IPS-20b (cell line): Measurements from ENCODE around the gene PPIA.
"Not testable (repeated sequence)": the region's sequence is repeated elsewhere in the genome, so short reads cannot be mapped to it uniquely, and the experiment has no call there.

ENCODE experiments used
- H3K27ac ChIP-seq: one replicate; pipeline ENCODE4 v1.5.1; 2013; ENCODE audit warnings: low read length
- H3K27me3 ChIP-seq: 2 replicates; pipeline ENCODE4 v1.6.1; 2013; ENCODE audit warnings: mild to moderate bottlenecking, low read length, inconsistent platforms; ENCODE audit not compliant: insufficient read depth
- H3K36me3 ChIP-seq: 2 replicates; pipeline ENCODE4 v1.6.1; 2013; ENCODE audit warnings: low read depth, mild to moderate bottlenecking, inconsistent platforms, low read length, moderate library complexity; ENCODE audit not compliant: insufficient read depth
- H3K4me1 ChIP-seq: 2 replicates; pipeline ENCODE4 v1.6.1; 2013; ENCODE audit warnings: mild to moderate bottlenecking, control low read depth, inconsistent platforms, low read length, moderate library complexity; ENCODE audit not compliant: insufficient read depth
- H3K4me3 ChIP-seq: 2 replicates; pipeline ENCODE4 v1.5.1; 2013; ENCODE audit warnings: mild to moderate bottlenecking, low read length, inconsistent platforms
- H3K9ac ChIP-seq: 2 replicates; pipeline ENCODE4 v1.6.1; 2013; ENCODE audit warnings: low read depth, mild to moderate bottlenecking, inconsistent platforms, low read length, moderate library complexity
- H3K9me3 ChIP-seq: 2 replicates; pipeline ENCODE4 v1.6.1; 2013; ENCODE audit warnings: mild to moderate bottlenecking, low read depth, low read length, inconsistent platforms; ENCODE audit not compliant: insufficient read depth

PPIA gene

GRCh38 chr7:44765579-44766415 lies 30.7 kb upstream of the PPIA start:
- Histone ChIP-seq H3K4me1 (no peaks in the 10 kb centered on the region), H3K9ac (no peak overlapping the region), H3K9me3 (no peaks in the 10 kb centered on the region), H3K36me3 (peaks cover 71% of the 10 kb centered on the region), H3K27ac (no peak overlapping the region), H3K4me3 (no peak overlapping the region), H3K27me3 (no peaks in the 10 kb centered on the region)

GRCh38 chr7:44766416-44766801 lies 30.1 kb upstream of the PPIA start:
- no peaks in the 10 kb centered on the region for H3K4me1 ChIP-seq
- peaks cover 65% of the 10 kb centered on the region for H3K36me3 ChIP-seq
- no peak overlapping the region for H3K9ac ChIP-seq
- no peak overlapping the region for H3K4me3 ChIP-seq
- H3K27ac ChIP-seq = no peak overlapping the region
- H3K27me3 ChIP-seq = no peaks in the 10 kb centered on the region
- H3K9me3 ChIP-seq = no peaks in the 10 kb centered on the region

- H3K27ac ChIP-seq = no peak overlapping the region
- no peaks in the 10 kb centered on the region for H3K9me3 ChIP-seq
- no peak overlapping the region for H3K4me3 ChIP-seq
- H3K4me1 ChIP-seq = no peaks in the 10 kb centered on the region
- H3K36me3 ChIP-seq = peaks cover 58% of the 10 kb centered on the region
- H3K9ac ChIP-seq = no peak overlapping the region
- H3K27me3 ChIP-seq = no peaks in the 10 kb centered on the region
Measured at GRCh38 chr7:44767134-44767911, 29.2 kb upstream of the PPIA start.

DNA sequence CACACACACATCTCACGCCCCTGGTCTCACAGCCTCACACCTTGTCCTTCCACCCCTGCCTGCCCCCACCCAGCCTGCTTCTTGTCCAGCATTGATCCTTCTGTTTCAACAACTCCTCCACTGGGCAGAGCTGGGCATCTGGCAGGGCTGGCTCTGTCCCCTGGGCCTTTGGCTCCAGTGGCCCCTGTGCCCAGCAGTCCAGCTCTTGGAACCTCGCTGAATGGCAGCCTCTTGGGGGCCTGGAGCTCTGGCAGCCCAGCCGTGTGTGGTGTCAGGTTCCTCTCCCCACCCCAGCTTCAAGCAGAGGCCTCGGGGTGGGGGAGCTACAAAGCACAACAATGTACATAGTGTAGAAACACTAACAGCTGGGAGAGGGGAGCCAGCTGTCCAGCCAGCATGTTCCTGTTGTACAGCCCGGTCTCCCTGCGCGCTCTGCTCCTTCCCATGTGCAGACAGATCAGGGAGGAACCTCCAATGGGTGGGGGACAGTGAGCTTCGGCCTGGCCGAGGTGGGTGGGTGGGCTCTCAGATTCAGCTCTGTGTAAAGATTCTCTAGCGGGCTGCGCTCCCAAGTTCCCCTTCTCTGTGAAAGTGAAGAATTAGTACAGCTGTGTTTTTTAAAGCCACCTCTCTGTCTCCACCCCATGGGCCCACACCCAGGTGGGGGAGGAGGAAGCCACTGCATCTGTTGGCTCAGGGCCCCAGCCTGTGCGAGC lies 28.4 kb upstream of the PPIA start:
- Histone ChIP-seq H3K9me3 (no peaks in the 10 kb centered on the region), H3K36me3 (peaks cover 51% of the 10 kb centered on the region), H3K27me3 (no peaks in the 10 kb centered on the region), H3K4me1 (no peaks in the 10 kb centered on the region), H3K9ac (no peak overlapping the region), H3K4me3 (no peak overlapping the region), H3K27ac (no peak overlapping the region)

DNA sequence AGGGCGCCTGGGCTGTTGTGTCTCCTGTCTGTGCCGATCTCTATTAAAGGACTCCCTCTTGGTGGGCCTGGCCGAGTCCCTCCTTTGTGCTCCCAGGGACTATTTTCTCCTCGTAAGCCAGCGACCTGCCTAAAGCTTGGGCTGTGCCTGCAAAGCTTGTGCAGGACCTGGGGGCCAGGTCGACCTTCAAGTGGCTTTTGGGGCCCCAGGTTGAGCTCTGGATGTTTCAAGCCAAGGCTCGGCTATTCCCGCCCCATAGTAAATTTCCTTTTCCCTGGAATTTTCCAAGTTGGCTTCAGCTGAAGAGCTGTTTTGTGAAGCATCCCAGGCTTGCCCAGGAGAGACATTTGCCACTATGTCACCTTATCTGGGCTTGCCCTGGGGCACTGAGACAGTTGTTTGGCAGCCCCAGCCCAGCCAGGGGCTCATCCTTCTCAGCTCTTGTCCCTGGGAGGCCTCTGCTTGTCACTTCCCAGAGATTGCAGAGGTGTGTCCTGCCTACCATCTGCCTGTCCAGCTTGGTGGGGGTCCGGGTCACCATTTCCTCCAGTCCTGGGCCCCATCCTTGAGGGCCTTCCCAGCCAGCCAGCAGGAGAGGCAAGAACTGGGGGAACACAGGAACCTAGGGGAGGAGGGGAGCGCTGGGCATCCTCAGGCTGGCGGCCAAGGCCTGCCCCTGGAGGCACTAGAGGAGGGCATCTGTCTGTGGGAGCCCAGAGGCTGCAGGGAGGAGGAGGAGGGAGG lies 27.7 kb upstream of the PPIA start:
- Histone ChIP-seq H3K27me3 (no peaks in the 10 kb centered on the region), H3K27ac (no peak overlapping the region), H3K9ac (no peak overlapping the region), H3K9me3 (no peaks in the 10 kb centered on the region), H3K4me1 (no peaks in the 10 kb centered on the region), H3K36me3 (peaks cover 43% of the 10 kb centered on the region), H3K4me3 (no peak overlapping the region)

DNA sequence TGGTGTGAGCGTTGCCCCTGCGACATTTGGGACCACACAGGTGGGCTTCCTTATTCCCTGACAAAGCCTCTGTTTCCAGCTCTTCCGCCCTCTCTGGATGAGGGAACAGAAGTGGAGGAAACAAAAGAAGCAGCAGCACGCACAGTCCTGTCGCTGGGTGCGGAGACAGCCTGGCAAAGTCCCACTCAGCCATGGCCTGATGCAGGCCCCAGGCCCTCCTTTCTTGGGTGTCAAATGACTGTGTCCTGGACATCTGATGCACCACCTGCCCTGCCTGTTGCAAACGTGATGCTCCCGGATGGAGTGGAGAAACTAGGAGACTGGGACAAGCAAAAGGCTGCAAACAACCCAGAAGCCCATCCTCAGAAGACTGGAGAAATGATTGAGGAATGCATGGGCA lies 27.1 kb upstream of the PPIA start:
- H3K36me3 ChIP-seq = peaks cover 38% of the 10 kb centered on the region
- no peak overlapping the region for H3K4me3 ChIP-seq
- no peak overlapping the region for H3K27ac ChIP-seq
- H3K9ac ChIP-seq = no peak overlapping the region
- no peaks in the 10 kb centered on the region for H3K4me1 ChIP-seq
- no peaks in the 10 kb centered on the region for H3K27me3 ChIP-seq
- no peaks in the 10 kb centered on the region for H3K9me3 ChIP-seq

DNA sequence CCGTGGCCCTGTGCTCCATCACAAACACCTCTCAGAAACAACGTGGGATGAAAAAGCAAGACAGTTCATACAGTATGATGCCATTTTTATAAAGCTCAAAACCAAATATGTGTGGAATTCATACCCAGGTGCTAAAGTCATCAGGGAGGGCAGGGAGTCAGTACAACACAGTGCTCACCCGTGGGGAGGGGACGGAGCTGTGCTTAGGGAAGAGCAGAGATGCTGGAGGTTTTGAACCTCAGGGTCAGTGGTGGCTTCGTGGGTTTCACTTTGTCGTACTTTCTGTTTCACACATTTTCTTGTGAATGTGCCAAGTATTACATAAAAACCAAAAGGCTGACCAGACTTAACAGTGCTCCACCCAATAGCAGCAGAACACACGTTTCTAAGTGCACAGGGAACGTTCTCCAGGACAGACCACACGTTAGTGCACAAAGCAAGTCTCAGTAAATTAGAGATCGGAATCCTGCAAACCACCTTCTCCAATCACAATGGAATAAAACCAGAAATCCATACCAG lies 26.6 kb upstream of the PPIA start:
- H3K27me3 ChIP-seq = no peaks in the 10 kb centered on the region
- no peaks in the 10 kb centered on the region for H3K4me1 ChIP-seq
- H3K36me3 ChIP-seq = peaks cover 33% of the 10 kb centered on the region
- H3K4me3 ChIP-seq = no peak overlapping the region
- H3K9ac ChIP-seq = no peak overlapping the region
- no peaks in the 10 kb centered on the region for H3K9me3 ChIP-seq
- no peak overlapping the region for H3K27ac ChIP-seq

- Histone ChIP-seq H3K36me3 (peaks cover 18% of the 10 kb centered on the region), H3K9ac (no peak overlapping the region), H3K27me3 (no peaks in the 10 kb centered on the region), H3K4me1 (no peaks in the 10 kb centered on the region), H3K9me3 (no peaks in the 10 kb centered on the region), H3K4me3 (no peak overlapping the region), H3K27ac (no peak overlapping the region)
Measured at GRCh38 chr7:44771358-44771757, 25.1 kb upstream of the PPIA start.

- Histone ChIP-seq H3K4me1 (no peaks in the 10 kb centered on the region), H3K36me3 (peaks cover 7% of the 10 kb centered on the region), H3K4me3 (no peak overlapping the region), H3K27me3 (no peaks in the 10 kb centered on the region), H3K9me3 (no peaks in the 10 kb centered on the region), H3K27ac (no peak overlapping the region), H3K9ac (no peak overlapping the region)
Measured at GRCh38 chr7:44772440-44772839, 24.0 kb upstream of the PPIA start.

DNA sequence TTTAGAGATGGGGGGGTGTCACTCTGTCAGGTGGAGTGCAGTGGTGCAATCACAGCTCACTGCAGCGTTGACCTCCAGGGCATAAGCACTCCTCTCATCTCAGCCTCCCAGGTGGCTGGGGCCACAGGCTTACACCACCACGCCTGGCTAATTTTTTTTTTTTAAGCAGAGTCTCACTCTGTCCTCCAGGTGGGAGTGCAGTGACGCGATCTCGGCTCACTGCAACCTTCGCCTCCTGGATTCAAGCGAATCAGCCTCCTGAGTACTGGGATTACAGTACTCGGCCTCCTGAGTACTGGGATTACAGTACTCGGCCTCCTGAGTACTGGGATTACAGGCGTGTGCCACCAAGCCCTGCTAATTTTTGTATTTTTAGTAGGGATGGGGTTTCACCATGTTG lies 23.6 kb upstream of the PPIA start:
- Histone ChIP-seq H3K9ac (no peak overlapping the region), H3K9me3 (no peaks in the 10 kb centered on the region), H3K27ac (no peak overlapping the region), H3K4me3 (no peak overlapping the region), H3K4me1 (no peaks in the 10 kb centered on the region), H3K27me3 (no peaks in the 10 kb centered on the region), H3K36me3 (peaks cover 3% of the 10 kb centered on the region; the same call in 1 of the 2 replicates)

DNA sequence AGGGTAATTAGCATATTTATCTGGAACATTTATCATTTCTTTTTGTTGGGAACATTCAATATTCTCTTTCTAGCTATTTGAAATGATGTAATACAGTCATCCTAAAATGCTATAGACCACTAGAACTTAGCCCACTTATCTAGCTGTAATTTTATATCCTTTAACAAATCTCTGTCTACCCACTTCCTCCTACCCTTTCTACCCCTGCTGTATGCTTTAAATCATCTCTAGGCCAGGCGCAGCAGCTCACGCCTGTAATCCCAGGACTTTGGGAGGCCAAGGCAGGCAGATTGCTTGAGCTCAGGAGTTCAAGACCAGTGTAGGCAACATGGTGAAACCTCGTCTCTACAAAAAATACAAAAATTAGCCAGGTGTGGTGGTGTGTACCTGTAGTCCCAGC lies 22.0 kb upstream of the PPIA start:
- H3K4me1 ChIP-seq, H3K4me3 ChIP-seq, H3K36me3 ChIP-seq, H3K9me3 ChIP-seq, H3K27ac ChIP-seq, H3K27me3 ChIP-seq, H3K9ac ChIP-seq: not testable (repeated sequence)
